Measurements from ENCODE around the gene LRRC8D.

- TF ChIP-seq CTCF (IDR thresholded peaks at IDR 0.05) (no peak), TCF7L2 (IDR thresholded peaks at IDR 0.05; ENCODE audit: low read depth, low read length) (no peak), SIN3A (IDR thresholded peaks at IDR 0.05; ENCODE audit: borderline replicate concordance, insufficient read depth, low read depth, low read length) (no peak), POLR2AphosphoS5 (IDR thresholded peaks at IDR 0.05; ENCODE audit: low read depth, low read length) (no peak)
Observed at GRCh38 chr1:89808441-89809117, 12.3 kb upstream of the LRRC8D start.

Measured in Panc1 (cell line).